Measurements from ENCODE around the gene AKT2. TPM values are rescaled to one million over a fixed set of nuclear protein-coding genes. Genes with fewer than 3 reads are reported as not detected.

AKT2 gene
- total RNA-seq, 1 experiment from 2014 or later: 223 TPM

GRCh38 chr19:40302224-40303011 is 17.3 kb upstream of the AKT2 start:
- DNase-seq (ENCODE audit: low spot score): no peak

GRCh38 chr19:40300668-40301067 is 15.5 kb upstream of the AKT2 start:
- DNase-seq (ENCODE audit: low spot score): no peak

GRCh38 chr19:40298026-40298425 is 12.9 kb upstream of the AKT2 start:
- no peak for DNase-seq (ENCODE audit: low spot score)

- no peak for DNase-seq (ENCODE audit: low spot score)
Observed at GRCh38 chr19:40294560-40294959, 9.4 kb upstream of the AKT2 start.

GRCh38 chr19:40286971-40287421 is 1.9 kb upstream of the AKT2 start:
- DNase-seq (ENCODE audit: low spot score): no peak

GRCh38 chr19:40286235-40286970 is 1.3 kb upstream of the AKT2 start:
- no peak for DNase-seq (ENCODE audit: low spot score)

- peak; percentile 100 for DNase-seq (ENCODE audit: low spot score)
Observed at GRCh38 chr19:40285353-40286234, 449 bp upstream of the AKT2 start.

GRCh38 chr19:40284251-40284500 is 969 bp downstream of the AKT2 start:
- DNase-seq (ENCODE audit: low spot score): peak; percentile 29

- no peak for DNase-seq (ENCODE audit: low spot score)
Observed at GRCh38 chr19:40283414-40284250, 1.5 kb downstream of the AKT2 start.

GRCh38 chr19:40282920-40283319 is 2.2 kb downstream of the AKT2 start:
- no peak for DNase-seq (ENCODE audit: low spot score)

- DNase-seq (ENCODE audit: low spot score): no peak
Observed at GRCh38 chr19:40282209-40282580, 3.0 kb downstream of the AKT2 start.

GRCh38 chr19:40281381-40282208 is 3.5 kb downstream of the AKT2 start:
- no peak for DNase-seq (ENCODE audit: low spot score)

- DNase-seq (ENCODE audit: low spot score): peak; percentile 89
Observed at GRCh38 chr19:40280608-40281221, 4.4 kb downstream of the AKT2 start.

GRCh38 chr19:40279761-40280607 is 5.2 kb downstream of the AKT2 start:
- DNase-seq (ENCODE audit: low spot score): no peak

- DNase-seq (ENCODE audit: low spot score): no peak
Observed at GRCh38 chr19:40279120-40279551, 6.0 kb downstream of the AKT2 start.

GRCh38 chr19:40278361-40279035 is 6.6 kb downstream of the AKT2 start:
- DNase-seq (ENCODE audit: low spot score): no peak

- DNase-seq (ENCODE audit: low spot score): no peak
Observed at GRCh38 chr19:40277356-40278059, 7.6 kb downstream of the AKT2 start.
